K562 (cell line): ENCODE data around the gene GOT1. TPM values are rescaled to one million over a fixed set of nuclear protein-coding genes. Genes with fewer than 3 reads are reported as not detected.
A peak's percentile ranks its signal among the peaks of the same experiment; 100 is the strongest.

ENCODE experiments used
- BCL6 ChIP-seq: fragments of 250-450 bp; sonication (Bioruptor Pico); IDR thresholded peaks from 2 replicates; pipeline ENCODE4 v1.4.0; 2020
- FOXM1 ChIP-seq, 2 experiments: fragments of 450-650 bp in 1 of 2; sonication (generic) in 1 of 2; formaldehyde crosslinking in 1 of 2; IDR thresholded peaks; 2 replicates each; pipeline versions ENCODE4 v1.6.1 to v1.9.0; 2017 to 2022; ENCODE audit warnings: low read depth in 2 of 2, mild to moderate bottlenecking in 2 of 2, missing genetic modification reagents in 1 of 2, moderate library complexity in 1 of 2
- FOXP1 ChIP-seq: sonication (generic); formaldehyde crosslinking; IDR thresholded peaks from 2 replicates; pipeline ENCODE4 v1.8.0; 2022; ENCODE audit warnings: mild to moderate bottlenecking, missing genetic modification reagents
- MECOM ChIP-seq: fragments of 250-450 bp; sonication (Bioruptor Pico); IDR thresholded peaks from 2 replicates; pipeline ENCODE4 v1.8.0; 2022; ENCODE audit warnings: inconsistent platforms
- PRPF4 ChIP-seq: fragments of 200-400 bp; formaldehyde crosslinking; IDR thresholded peaks from one replicate; pipeline ENCODE4 v1.6.1; 2017; ENCODE audit warnings: low read length, low read depth, mild to moderate bottlenecking; ENCODE audit not compliant: insufficient read depth, poor library complexity, severe bottlenecking
- SMAD1 ChIP-seq: fragments of 150-350 bp; IDR thresholded peaks from 2 replicates; pipeline ENCODE4 v1.6.1; 2014; ENCODE audit warnings: low read length, low read depth; ENCODE audit not compliant: partially characterized antibody
- SRSF7 ChIP-seq: fragments of 200-400 bp; formaldehyde crosslinking; optimal IDR thresholded peaks from 2 replicates; pipeline ENCODE3; 2017; ENCODE audit warnings: mild to moderate bottlenecking, low read depth, low read length
- SRSF9 ChIP-seq: fragments of 200-400 bp; formaldehyde crosslinking; IDR thresholded peaks from 2 replicates; pipeline ENCODE4 v1.6.1; 2017; ENCODE audit warnings: low read depth, low read length, borderline replicate concordance
- ZNF785 ChIP-seq: fragments of 250-450 bp; sonication (Bioruptor Pico); IDR thresholded peaks from 2 replicates; pipeline ENCODE4 v1.4.0; 2020; ENCODE audit warnings: mild to moderate bottlenecking
- polyA plus RNA-seq, 8 experiments: library from polyadenylated mRNA; depleted of rRNA in 4 of 8; stranded (reverse) in 5 of 8; unstranded in 3 of 8; fragments of >200 nt; fragmentation: Nextera tagmentation in 2 of 8; fragmentation: Illumina TruSeq in 1 of 8; extraction: Ambion mirVana in 2 of 8; extraction: Trizol in 1 of 8; gene quantifications; 2 replicates each; pipeline versions ENCODE4 v1.2.1 to v1.2.3, GENCODE V29; 2011 to 2014; ENCODE audit warnings: inconsistent platforms in 1 of 8, missing spikeins in 1 of 8
- total RNA-seq, 7 experiments: library from RNA; depleted of rRNA in 6 of 7; stranded (reverse); fragments of >200 nt in 6 of 7; fragmentation: Illumina TruSeq in 2 of 7; extraction: Trizol in 2 of 7; gene quantifications; 2 replicates each; pipeline versions ENCODE4 v1.2.1 to v1.2.3, GENCODE V29; 2011 to 2021; ENCODE audit warnings: low replicate concordance in 1 of 7
- TF ChIP-seq, protein P1 (sequence below), 2 experiments: IDR thresholded peaks; 2 replicates each; pipeline ENCODE4 v1.6.1; 2012; ENCODE audit warnings: improper control_type of control experiment in 2 of 2, low read depth in 2 of 2, low read length in 2 of 2, borderline replicate concordance in 1 of 2
- TF ChIP-seq, protein P2 (sequence below), 2 experiments: fragments of 450-650 bp in 1 of 2; sonication (generic) in 1 of 2; formaldehyde crosslinking; conservative IDR thresholded peaks; 2 replicates each; pipeline versions ENCODE4 v1.4.0 to v1.8.1; 2020 to 2022; ENCODE audit warnings: mild to moderate bottlenecking in 1 of 2, missing genetic modification reagents in 1 of 2
- TF ChIP-seq, protein P3 (sequence below): IDR thresholded peaks from 2 replicates; pipeline ENCODE4 v1.6.1; 2012; ENCODE audit warnings: low read depth, low read length, improper control_type of control experiment, borderline replicate concordance
- TF ChIP-seq, protein P4 (sequence below): sonication (generic); formaldehyde crosslinking; IDR thresholded peaks from 2 replicates; pipeline ENCODE4 v1.8.1; 2023; ENCODE audit warnings: mild to moderate bottlenecking, missing genetic modification reagents

GOT1 gene
- total and polyA plus RNA-seq, 9 of the 15 experiments (the other 6 are each of a cell fraction or from before 2014, with no cell fraction given): 55.7 to 166 (median 75.4) TPM

DNA sequence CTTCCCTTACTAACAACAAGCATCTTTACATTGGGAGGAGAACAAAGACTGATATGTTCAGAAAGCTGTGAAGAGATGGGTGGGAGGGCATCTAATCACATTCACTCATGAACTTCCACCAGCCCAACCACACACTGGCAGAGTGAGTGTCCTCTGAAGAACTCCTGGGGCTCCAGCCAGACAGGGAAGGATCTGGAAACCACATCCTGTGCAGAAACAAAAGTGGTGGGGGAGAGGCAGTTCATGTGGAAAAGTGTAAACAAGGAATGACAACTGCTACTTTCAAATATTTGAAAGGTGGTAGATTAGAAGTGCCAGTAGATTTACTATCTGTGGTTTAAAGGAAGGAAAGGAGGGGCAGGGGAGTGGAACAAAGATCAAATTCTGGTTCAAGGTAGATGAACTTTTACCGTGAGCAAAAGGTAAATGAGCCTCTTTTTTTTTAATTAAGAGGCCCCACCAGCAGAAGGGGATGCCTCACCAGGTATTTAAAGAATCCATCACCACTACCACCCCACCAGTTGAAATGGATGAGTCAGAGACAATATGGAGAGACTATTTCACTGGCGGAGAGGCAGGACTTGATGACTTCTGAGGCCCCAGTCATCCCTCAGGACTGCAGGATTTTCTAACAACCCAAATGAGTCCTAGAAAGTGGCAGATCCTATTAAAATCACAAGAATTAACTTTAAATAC, 34.5 kb downstream of the GOT1 start (continued):
- TF ChIP-seq SRSF7: no peak
- TF ChIP-seq SRSF9: no peak
- no peak for TF ChIP-seq PRPF4
- TF ChIP-seq BCL6 (CRISPR knock-in tag): no peak
- no peak for TF ChIP-seq FOXP1 (CRISPR knock-in tag)
- no peak for TF ChIP-seq SMAD1
- TF ChIP-seq MECOM (CRISPR knock-in tag): no peak
- TF ChIP-seq, protein P1, sequence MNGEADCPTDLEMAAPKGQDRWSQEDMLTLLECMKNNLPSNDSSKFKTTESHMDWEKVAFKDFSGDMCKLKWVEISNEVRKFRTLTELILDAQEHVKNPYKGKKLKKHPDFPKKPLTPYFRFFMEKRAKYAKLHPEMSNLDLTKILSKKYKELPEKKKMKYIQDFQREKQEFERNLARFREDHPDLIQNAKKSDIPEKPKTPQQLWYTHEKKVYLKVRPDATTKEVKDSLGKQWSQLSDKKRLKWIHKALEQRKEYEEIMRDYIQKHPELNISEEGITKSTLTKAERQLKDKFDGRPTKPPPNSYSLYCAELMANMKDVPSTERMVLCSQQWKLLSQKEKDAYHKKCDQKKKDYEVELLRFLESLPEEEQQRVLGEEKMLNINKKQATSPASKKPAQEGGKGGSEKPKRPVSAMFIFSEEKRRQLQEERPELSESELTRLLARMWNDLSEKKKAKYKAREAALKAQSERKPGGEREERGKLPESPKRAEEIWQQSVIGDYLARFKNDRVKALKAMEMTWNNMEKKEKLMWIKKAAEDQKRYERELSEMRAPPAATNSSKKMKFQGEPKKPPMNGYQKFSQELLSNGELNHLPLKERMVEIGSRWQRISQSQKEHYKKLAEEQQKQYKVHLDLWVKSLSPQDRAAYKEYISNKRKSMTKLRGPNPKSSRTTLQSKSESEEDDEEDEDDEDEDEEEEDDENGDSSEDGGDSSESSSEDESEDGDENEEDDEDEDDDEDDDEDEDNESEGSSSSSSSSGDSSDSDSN (IDR thresholded peaks at IDR 0.05; ENCODE audit: borderline replicate concordance in 1 of 2, low read depth in 2 of 2, low read length in 2 of 2): no peak
- TF ChIP-seq, protein P2, sequence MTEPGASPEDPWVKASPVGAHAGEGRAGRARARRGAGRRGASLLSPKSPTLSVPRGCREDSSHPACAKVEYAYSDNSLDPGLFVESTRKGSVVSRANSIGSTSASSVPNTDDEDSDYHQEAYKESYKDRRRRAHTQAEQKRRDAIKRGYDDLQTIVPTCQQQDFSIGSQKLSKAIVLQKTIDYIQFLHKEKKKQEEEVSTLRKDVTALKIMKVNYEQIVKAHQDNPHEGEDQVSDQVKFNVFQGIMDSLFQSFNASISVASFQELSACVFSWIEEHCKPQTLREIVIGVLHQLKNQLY (CRISPR knock-in tag; conservative IDR thresholded peaks at IDR 0.05): no peak
- TF ChIP-seq FOXM1 (IDR thresholded peaks at IDR 0.05; ENCODE audit: low read depth): peak; percentile 56; the same call in 1 of the 2 replicates
- TF ChIP-seq FOXM1 (CRISPR knock-in tag; IDR thresholded peaks at IDR 0.05; ENCODE audit: low read depth): no peak
- TF ChIP-seq, protein P3, sequence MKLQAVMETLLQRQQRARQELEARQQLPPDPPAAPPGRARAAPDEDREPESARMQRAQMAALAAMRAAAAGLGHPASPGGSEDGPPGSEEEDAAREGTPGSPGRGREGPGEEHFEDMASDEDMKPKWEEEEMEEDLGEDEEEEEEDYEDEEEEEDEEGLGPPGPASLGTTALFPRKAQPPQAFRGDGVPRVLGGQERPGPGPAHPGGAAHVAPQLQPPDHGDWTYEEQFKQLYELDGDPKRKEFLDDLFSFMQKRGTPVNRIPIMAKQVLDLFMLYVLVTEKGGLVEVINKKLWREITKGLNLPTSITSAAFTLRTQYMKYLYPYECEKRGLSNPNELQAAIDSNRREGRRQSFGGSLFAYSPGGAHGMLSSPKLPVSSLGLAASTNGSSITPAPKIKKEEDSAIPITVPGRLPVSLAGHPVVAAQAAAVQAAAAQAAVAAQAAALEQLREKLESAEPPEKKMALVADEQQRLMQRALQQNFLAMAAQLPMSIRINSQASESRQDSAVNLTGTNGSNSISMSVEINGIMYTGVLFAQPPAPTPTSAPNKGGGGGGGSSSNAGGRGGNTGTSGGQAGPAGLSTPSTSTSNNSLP: no peak
- no peak for TF ChIP-seq ZNF785
- TF ChIP-seq, protein P4, sequence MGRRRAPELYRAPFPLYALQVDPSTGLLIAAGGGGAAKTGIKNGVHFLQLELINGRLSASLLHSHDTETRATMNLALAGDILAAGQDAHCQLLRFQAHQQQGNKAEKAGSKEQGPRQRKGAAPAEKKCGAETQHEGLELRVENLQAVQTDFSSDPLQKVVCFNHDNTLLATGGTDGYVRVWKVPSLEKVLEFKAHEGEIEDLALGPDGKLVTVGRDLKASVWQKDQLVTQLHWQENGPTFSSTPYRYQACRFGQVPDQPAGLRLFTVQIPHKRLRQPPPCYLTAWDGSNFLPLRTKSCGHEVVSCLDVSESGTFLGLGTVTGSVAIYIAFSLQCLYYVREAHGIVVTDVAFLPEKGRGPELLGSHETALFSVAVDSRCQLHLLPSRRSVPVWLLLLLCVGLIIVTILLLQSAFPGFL (CRISPR knock-in tag): no peak
